Subcutaneous abdominal adipose tissue (tissue), 5 donors: ENCODE data around the gene QRICH2.
A peak's percentile ranks its signal among the peaks of the same experiment; 100 is the strongest.

ENCODE experiments used
- H3K27ac ChIP-seq: one replicate; pipeline ENCODE4 v1.7.0; 2013; ENCODE audit warnings: low read depth, mild to moderate bottlenecking, inconsistent platforms, low read length, moderate library complexity
- H3K27me3 ChIP-seq, 5 donors: one replicate each; pipeline ENCODE4 v1.7.0; 2013; ENCODE audit warnings: low read length in 5 of 5, inconsistent platforms in 1 of 5; ENCODE audit not compliant: control insufficient read depth in 5 of 5, insufficient read depth in 4 of 5
- H3K36me3 ChIP-seq, 5 donors: one replicate each; pipeline ENCODE4 v1.7.0; 2013; ENCODE audit warnings: low read length in 5 of 5; ENCODE audit not compliant: control insufficient read depth in 5 of 5, insufficient read depth in 5 of 5
- H3K4me1 ChIP-seq, 5 donors: one replicate each; pipeline ENCODE4 v1.7.0; 2013; ENCODE audit warnings: low read length in 5 of 5, mild to moderate bottlenecking in 3 of 5, moderate library complexity in 1 of 5; ENCODE audit not compliant: control insufficient read depth in 5 of 5, insufficient read depth in 5 of 5
- H3K4me3 ChIP-seq, 5 donors: one replicate each; pipeline ENCODE4 v1.7.0; 2013; ENCODE audit warnings: low read length in 5 of 5, low read depth in 1 of 5
- H3K9ac ChIP-seq, 5 donors: one replicate each; pipeline ENCODE4 v1.7.0; 2013; ENCODE audit warnings: low read length in 5 of 5, mild to moderate bottlenecking in 4 of 5, moderate library complexity in 3 of 5
- H3K9me3 ChIP-seq, 5 donors: one replicate each; pipeline ENCODE4 v1.7.0; 2013; ENCODE audit warnings: low read length in 5 of 5; ENCODE audit not compliant: control insufficient read depth in 5 of 5
- donor health status: healthy.
- donor health status: healthy.
- donor health status: healthy.
- donor health status: healthy.
- donor health status: healthy.

QRICH2 gene

DNA sequence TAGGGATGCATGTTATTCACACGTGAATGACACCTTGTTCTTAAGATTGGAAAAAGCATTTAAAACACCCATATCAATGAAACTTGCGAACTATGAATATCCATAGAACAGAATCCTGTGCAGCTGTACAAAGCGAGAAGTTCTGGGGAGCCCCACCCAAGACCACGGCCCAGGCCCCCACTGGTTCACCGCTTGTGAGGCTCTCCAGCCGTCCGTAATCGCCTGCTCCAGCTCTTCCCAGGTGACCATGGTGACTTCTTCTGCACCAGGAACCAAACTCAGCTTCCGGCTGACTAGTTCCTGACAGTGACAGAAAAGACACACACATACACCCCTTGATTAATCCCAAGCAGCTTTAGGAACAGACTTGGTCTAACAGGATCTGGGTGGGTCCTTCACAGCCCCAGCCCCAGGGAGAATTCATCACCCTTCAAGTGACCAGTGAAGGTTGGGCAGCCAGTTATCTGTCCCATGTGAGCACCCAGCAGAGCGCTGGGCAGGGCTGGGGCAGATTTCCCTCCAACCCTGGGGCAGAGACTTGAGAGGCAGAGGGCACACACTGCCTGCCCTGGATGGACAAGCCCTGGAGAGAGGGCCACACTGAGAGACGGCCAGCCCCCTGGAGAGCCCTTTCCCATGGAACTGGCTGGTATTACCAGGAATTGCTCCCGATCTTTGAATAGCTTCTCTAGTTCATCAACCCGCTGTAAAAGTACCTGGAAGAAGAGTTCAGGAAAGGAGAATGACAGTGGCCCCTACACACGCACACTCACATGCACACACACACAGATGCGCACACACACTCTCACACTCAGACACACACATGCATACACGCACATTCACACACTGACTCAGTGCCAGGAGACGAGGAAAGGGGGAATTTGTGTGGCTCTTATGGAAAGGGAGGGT lies 3.6 kb downstream of the QRICH2 start:
- H3K9ac ChIP-seq: peak overlapping the region in 1 of 5 donors; percentile 11
- no peak overlapping the region for H3K27ac ChIP-seq
- H3K4me3 ChIP-seq: no peak overlapping the region

DNA sequence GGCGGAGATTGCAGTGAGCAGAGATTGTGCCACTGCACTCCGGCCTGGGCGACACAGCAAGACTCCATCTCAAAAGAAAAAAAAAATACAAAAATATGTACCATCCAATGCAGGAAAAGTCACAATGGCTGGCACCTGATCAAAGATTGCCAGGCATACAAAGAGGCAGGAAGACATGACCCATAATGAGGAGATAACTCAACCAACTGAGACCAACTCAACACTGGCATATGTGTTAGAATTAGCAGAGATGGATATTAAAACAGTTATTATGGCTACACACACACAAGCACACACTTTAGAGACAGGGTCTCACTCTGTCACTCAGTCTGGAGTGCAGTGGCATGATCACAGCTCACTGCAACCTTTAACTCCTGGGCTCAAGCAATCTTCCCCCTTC lies 10.6 kb downstream of the QRICH2 start:
- Histone ChIP-seq H3K4me1 (peaks cover 0 to 5% (median 0%) of the 10 kb centered on the region in 5 donors), H3K27ac (no peak overlapping the region), H3K36me3 (peaks cover 0 to 11% (median 10%) of the 10 kb centered on the region in 5 donors), H3K4me3 (no peak overlapping the region), H3K9me3 (no peaks in the 10 kb centered on the region), H3K9ac (no peak overlapping the region), H3K27me3 (no peaks in the 10 kb centered on the region)

More for the DNA sequence above, 3.6 kb downstream of the QRICH2 start:
- Histone ChIP-seq H3K36me3 (peaks cover 0 to 10% (median 7%) of the 10 kb centered on the region in 5 donors), H3K9me3 (no peaks in the 10 kb centered on the region), H3K4me1 (no peaks in the 10 kb centered on the region), H3K27me3 (no peaks in the 10 kb centered on the region)

DNA sequence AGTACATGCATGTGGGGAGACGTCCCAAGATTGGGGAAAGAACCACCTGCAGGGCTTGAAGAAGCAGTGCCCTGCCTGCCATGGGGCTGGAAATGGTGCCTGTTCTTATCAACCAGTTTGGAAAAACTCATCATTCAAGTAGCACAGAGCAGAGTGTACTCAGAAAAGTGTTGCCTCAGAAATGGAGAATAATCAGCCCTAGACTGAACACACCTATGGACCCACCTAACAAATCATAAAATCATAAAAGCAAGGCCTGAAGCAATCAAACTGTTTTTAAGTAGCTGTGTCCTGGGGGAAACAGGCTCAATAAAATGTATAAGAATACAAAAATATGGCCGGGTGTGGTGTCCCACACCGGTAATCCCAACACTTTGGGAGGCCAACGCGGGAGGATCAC lies 11.2 kb downstream of the QRICH2 start:
- Histone ChIP-seq H3K4me1 (peaks cover 0 to 5% (median 0%) of the 10 kb centered on the region in 5 donors), H3K4me3 (no peak overlapping the region), H3K9ac (no peak overlapping the region), H3K27me3 (no peaks in the 10 kb centered on the region), H3K27ac (no peak overlapping the region), H3K9me3 (no peaks in the 10 kb centered on the region), H3K36me3 (peaks cover 0 to 16% (median 10%) of the 10 kb centered on the region in 5 donors)

DNA sequence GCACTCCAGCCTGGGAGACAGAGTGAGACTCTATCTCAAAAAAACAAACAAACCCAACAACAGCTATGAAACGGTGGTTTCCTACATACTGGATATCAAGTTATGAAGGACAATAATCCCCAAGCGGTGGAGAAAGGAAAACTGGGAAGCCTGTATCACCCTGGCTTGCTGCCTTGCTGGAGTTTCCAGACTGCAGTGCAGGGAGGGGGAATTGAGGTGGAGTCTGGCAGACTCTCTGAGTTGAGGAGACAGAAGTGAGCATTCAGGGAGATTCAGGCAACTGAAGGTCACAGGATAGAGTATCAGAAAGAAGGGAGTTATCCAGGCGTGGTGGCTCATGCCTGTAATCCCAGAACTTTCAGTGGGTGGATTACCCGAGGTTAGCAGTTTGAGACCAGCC lies 11.9 kb downstream of the QRICH2 start:
- no peak overlapping the region for H3K4me3 ChIP-seq
- no peaks in the 10 kb centered on the region for H3K9me3 ChIP-seq
- H3K9ac ChIP-seq: no peak overlapping the region
- H3K27ac ChIP-seq: no peak overlapping the region
- H3K27me3 ChIP-seq: no peaks in the 10 kb centered on the region
- H3K36me3 ChIP-seq: peaks cover 0 to 22% (median 13%) of the 10 kb centered on the region in 5 donors
- H3K4me1 ChIP-seq: peaks cover 0 to 5% (median 0%) of the 10 kb centered on the region in 5 donors

DNA sequence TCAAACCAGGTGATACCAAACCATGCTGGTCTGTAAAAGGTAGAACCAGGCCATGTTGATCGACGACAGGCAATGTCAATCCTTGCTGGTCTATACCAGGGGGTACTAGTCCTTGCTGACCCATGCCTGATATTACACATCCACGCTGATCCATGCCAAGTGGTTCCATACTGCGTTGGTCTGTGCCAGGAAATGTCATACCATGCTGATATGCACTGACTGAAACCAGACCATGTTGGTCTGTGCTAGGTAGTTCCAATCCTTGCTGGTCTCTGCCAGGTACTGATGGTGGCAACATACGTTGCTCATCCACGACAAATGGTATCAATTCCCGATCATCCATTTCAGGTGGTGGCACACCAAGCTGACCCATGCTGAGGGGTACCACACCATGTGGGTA lies 15.0 kb downstream of the QRICH2 start:
- Histone ChIP-seq H3K4me1 (peaks cover 0 to 5% (median 0%) of the 10 kb centered on the region in 5 donors), H3K27me3 (no peaks in the 10 kb centered on the region), H3K4me3 (no peak overlapping the region), H3K27ac (no peak overlapping the region), H3K9me3 (no peaks in the 10 kb centered on the region), H3K36me3 (peaks cover 0 to 28% (median 17%) of the 10 kb centered on the region in 5 donors), H3K9ac (peak overlapping the region in 1 of 5 donors; percentile 17)

DNA sequence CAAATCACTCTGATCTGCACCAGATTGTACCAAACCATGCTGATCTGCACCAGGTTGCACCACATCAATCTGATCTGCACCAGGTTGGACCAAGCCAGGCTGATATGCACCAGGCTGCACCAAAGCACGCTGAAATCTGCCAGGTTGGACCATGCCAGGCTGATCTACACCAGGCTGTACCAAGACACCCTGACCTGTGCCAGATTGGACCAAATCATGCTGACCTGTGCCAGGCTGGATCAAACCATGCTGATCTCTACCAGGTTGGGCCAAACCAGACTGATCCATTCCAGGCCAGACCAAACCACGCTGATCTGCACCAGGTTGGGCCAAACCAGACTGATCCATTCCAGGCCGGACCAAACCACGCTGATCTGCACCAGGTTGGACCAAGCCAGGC lies 15.5 kb downstream of the QRICH2 start:
- Histone ChIP-seq H3K4me3 (no peak overlapping the region), H3K9me3 (no peaks in the 10 kb centered on the region), H3K36me3 (peaks cover 0 to 28% (median 17%) of the 10 kb centered on the region in 5 donors), H3K9ac (no peak overlapping the region), H3K27me3 (no peaks in the 10 kb centered on the region), H3K27ac (no peak overlapping the region), H3K4me1 (peaks cover 0 to 5% (median 0%) of the 10 kb centered on the region in 5 donors)

DNA sequence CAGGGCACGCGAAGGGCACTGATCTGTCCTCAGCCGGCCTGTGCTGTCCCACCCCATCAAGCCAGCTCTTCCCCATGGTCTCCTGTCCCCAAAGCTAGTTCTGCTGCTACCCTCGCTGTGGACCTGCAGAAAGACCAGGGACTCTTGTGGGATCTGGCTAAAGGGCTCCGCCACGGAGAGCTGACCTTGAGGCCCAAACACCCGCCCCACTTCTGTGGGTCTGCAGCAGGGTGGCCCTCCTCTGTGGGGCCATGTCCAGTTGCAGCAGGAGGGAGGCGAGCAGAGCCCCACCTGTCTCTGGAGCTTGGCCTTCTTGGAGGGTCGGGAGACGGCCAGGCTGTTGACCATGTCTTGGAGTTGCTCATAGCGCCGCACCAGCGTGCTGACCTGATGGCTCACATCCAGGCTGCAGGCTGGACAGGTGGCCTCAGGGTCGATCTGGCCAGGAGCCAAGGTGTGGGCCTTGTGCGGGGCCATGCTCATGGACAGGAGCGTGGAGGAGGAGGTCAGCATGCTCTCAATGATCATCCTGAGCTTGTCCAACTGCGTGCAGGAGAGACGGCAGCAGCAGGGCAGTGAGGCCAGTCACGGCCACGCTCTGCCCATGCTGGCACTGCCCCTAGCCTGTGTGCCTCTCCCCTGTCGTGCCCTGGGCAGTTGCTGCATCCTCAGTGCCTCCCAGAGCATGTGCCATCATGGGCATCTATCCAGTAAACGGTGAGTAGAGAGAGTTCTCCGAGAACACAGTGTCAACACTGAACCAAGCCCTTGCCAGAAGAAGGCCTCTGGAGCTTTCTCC lies 26.3 kb downstream of the QRICH2 start:
- H3K27me3 ChIP-seq: no peaks in the 10 kb centered on the region
- H3K4me1 ChIP-seq: peaks cover 0 to 22% (median 13%) of the 10 kb centered on the region in 5 donors
- H3K27ac ChIP-seq: no peak overlapping the region
- no peaks in the 10 kb centered on the region for H3K9me3 ChIP-seq
- no peak overlapping the region for H3K4me3 ChIP-seq
- no peak overlapping the region for H3K9ac ChIP-seq
- no peaks in the 10 kb centered on the region for H3K36me3 ChIP-seq

DNA sequence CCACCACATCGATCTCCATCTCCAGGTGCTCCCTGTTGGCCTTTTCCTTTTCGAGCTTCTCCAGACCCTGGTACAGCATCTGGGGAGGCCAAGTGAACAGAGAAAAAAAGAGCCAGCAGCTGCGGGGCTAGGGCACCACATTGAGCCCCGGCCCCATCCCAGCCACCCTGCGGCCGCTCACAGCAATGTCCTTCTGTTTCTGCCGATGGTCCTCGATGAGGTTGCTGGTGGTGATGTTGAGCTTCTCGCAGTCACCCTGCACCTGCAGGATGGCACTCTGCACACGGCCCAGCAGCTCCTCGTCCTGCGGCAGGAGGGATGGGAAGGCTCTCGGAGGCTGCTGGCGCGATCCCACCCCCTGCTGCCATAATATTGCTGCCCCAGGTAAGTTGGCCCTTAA lies 27.4 kb downstream of the QRICH2 start:
- Histone ChIP-seq H3K9ac (no peak overlapping the region), H3K36me3 (no peaks in the 10 kb centered on the region), H3K4me3 (no peak overlapping the region), H3K9me3 (no peaks in the 10 kb centered on the region), H3K4me1 (peaks cover 0 to 24% (median 16%) of the 10 kb centered on the region in 5 donors), H3K27ac (no peak overlapping the region), H3K27me3 (no peaks in the 10 kb centered on the region)

DNA sequence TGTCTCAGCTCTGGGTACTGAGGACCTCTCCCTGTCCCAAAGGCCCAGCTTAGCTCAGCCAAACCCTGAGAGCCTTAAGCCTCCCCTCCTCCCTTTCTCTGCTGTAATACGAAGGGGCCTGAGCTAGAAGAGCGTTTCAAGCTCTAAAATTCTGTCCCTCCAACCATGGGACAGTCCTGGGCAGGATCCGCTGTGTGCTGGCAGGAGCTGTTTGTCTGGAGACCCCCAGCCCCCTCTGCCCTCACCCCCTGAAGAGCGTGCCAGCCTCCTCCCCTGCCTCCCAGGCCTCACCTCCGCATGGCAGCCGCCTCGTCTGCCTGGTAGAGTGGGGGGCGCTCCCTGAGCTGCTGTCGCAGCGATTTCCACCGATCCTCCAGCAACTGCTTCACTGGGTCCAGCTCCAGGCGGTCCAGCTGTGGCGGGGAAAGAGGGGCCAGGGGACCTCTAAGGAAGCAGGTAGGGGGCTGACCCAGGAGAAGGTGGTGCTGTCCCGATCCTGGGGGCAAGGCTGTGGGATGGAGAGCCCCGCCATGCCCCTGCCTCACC lies 28.3 kb downstream of the QRICH2 start:
- no peaks in the 10 kb centered on the region for H3K27me3 ChIP-seq
- H3K36me3 ChIP-seq: no peaks in the 10 kb centered on the region
- H3K4me1 ChIP-seq: peaks cover 0 to 31% (median 21%) of the 10 kb centered on the region in 5 donors
- H3K27ac ChIP-seq: no peak overlapping the region
- H3K9me3 ChIP-seq: no peaks in the 10 kb centered on the region
- peak overlapping the region in 1 of 5 donors; percentile 26 for H3K9ac ChIP-seq
- H3K4me3 ChIP-seq: no peak overlapping the region
